Measurements from ENCODE around the gene ZMYND15. TPM values are rescaled to one million over a fixed set of nuclear protein-coding genes. Genes with fewer than 3 reads are reported as not detected.

Gene ZMYND15
- total and polyA plus RNA-seq, 2 of the 13 experiments (the other 11 are each of a cell fraction or from before 2014, with no cell fraction given): 0.24 to 2.7 TPM

- TF ChIP-seq HBP1 (CRISPR knock-in tag; IDR thresholded peaks at IDR 0.05; ENCODE audit: low read depth) (no peak), NAIF1 (CRISPR knock-in tag; IDR thresholded peaks at IDR 0.05; ENCODE audit: borderline replicate concordance) (peak; percentile 61), ZNF660 (CRISPR knock-in tag; IDR thresholded peaks at IDR 0.05; ENCODE audit: borderline replicate concordance, low read depth) (no peak), TOPORS (CRISPR knock-in tag; IDR thresholded peaks at IDR 0.05) (no peak), ZBTB1 (CRISPR knock-in tag; IDR thresholded peaks at IDR 0.05; ENCODE audit: borderline replicate concordance) (no peak), SRSF4 (IDR thresholded peaks at IDR 0.05; ENCODE audit: low read depth, low read length, poor library complexity, severe bottlenecking) (no peak), ZNF160 (CRISPR knock-in tag; IDR thresholded peaks at IDR 0.05) (no peak), PREB (CRISPR knock-in tag; IDR thresholded peaks at IDR 0.05) (no peak), SMARCE1 (IDR thresholded peaks at IDR 0.05; ENCODE audit: borderline replicate concordance) (no peak), NR2C2 (CRISPR knock-in tag; IDR thresholded peaks at IDR 0.05; ENCODE audit: borderline replicate concordance) (no peak), NFYB (CRISPR knock-in tag; IDR thresholded peaks at IDR 0.05) (peak; percentile 22; the same call in 1 of the 2 replicates), SNAPC4 (CRISPR knock-in tag; IDR thresholded peaks at IDR 0.05) (peak; percentile 41; the same call in 1 of the 2 replicates), PCBP2 (optimal IDR thresholded peaks at IDR 0.05; ENCODE audit: low read depth, low read length, poor library complexity, severe bottlenecking) (no peak), RBAK (CRISPR knock-in tag; IDR thresholded peaks at IDR 0.05) (no peak), PTBP1 (IDR thresholded peaks at IDR 0.05; ENCODE audit: low read depth, low read length, poor library complexity, severe bottlenecking) (peak; percentile 46), ZNF629 (CRISPR knock-in tag; conservative IDR thresholded peaks at IDR 0.05) (no peak), MEF2D (CRISPR knock-in tag; IDR thresholded peaks at IDR 0.05) (peak; percentile 60; the same call in 1 of the 2 replicates), PLSCR1 (CRISPR knock-in tag; IDR thresholded peaks at IDR 0.05; ENCODE audit: borderline replicate concordance) (no peak; the same call in 1 of the 2 replicates), ZC3H4 (CRISPR knock-in tag; IDR thresholded peaks at IDR 0.05; ENCODE audit: borderline replicate concordance) (no peak), SMAD1 (CRISPR knock-in tag; IDR thresholded peaks at IDR 0.05; ENCODE audit: borderline replicate concordance, low read depth) (no peak)
Observed at GRCh38 chr17:4788807-4789700, 49.4 kb downstream of the ZMYND15 start, which contains the start of gene GLTPD2 (continued).
